AML-193 (cell line): ENCODE data around the gene SLC24A4.
A peak's percentile ranks its signal among the peaks of the same experiment; 100 is the strongest.

Source experiments
- DNase-seq, 2 experiments: peaks; one replicate each; lab custom pipeline; 2025; lab: John Stamatoyannopoulos, UW

SLC24A4 gene

GRCh38 chr14:92501891-92502351 is 179.0 kb downstream of the SLC24A4 start:
- no peak for DNase-seq

DNA sequence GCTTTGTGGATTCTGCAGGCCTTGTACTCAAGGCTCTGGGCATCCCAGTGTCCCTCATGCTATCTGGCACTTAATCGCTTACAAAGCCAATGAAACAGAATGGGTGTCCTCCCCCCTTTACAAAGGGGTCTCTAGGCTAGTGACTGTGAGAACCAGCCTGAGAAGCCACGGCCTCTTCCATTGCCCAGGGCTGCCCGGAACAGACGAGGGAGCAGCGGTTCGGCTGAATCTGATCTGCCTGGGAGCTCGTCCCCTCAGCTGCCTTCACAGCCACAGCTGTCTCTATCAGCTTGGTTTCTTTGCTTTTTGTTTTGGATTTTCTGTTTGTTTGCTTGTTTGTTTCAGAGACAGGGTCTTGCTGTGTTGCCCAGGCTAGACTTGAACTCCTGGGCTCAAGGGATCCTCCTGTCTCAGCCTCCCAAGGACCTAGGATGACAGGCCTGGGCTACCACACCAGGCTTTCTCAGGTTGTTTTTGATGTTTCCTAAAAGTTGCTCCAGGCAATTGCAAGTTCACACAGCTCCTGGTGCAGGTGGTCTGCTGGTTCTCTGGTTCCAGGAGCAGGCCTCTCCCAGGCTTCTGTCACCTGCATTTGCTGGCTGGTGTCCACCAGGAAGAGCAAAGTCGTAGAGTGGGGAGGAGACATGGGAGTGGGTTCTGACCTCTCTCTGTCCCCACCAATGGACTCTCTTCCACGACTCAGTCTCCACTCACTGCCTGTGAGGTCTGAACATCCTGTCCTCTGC is 179.7 kb downstream of the SLC24A4 start:
- no peak for DNase-seq

DNA sequence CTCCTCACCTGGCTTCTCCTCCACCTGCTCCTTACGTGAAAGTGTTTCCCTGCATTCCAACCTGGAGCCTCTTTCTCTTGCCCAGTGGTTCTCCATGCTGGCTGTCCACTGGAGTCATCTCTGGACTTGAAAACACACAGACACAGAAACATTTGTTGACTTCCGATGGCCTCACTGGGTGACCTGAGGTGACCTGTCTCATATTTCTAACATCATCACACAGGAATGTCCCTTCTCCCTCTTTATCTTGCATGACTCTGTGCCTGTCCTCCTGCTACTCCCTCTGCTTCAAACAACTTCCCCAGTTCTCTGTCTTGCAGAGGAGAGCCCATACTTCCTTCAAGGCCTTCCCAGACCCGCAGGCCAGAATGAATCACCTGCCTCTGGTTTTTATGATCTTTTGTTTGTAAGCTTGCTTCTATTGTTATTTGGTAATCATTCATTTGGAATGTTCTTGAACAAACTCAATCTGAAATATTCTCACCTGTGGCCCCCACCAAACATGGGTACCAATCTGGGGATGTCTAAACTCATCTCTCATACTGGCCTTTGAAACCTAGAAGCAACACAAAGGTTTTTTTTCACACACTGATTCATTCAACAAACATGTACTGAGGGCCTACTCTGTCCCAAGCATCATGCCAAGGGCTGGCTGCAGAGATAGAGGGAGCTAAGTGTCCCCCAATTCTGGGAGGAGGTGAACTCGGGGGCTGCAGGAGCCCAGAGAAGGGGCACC is 181.0 kb downstream of the SLC24A4 start:
- DNase-seq = no peak

DNA sequence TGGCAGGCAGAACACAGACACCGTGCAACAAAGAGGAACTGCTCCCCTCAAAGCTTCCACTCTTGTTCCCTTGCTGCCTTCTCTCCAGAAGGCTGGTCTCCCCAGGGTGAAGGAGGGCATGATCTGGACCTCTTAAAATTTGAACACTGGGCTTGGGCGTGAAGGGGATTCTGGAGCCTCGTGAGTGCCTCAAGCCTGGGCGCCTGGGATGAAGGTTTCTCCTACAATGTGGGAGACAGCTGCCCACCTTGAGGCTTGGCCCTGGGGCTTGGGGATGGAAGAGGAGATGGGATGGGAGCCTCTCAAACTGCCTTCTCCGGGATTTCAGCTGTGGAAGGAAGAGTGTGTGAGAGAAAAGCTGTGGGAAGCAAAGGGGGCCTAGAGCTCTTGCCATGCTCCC is 182.9 kb downstream of the SLC24A4 start:
- no peak for DNase-seq

DNA sequence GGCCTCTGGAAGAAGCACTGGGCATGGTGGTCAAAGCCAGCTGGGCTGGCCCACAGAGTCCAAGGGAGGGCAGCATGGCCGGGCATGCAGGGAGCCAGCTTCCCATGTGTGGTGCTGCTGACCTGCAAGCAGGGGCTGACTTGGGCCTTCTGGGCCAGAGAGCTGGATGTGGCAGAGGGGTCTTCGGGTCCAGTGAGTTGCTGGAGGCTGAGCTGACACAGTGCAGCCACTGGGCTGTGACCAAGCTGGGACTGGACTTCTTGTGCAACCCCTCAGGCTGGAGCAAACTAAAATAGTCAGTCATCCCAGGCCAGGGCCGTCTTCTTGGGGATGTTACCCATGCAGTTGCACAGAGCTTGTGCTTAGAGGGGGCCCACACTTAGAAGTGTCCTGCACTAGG is 183.3 kb downstream of the SLC24A4 start:
- DNase-seq = no peak

DNA sequence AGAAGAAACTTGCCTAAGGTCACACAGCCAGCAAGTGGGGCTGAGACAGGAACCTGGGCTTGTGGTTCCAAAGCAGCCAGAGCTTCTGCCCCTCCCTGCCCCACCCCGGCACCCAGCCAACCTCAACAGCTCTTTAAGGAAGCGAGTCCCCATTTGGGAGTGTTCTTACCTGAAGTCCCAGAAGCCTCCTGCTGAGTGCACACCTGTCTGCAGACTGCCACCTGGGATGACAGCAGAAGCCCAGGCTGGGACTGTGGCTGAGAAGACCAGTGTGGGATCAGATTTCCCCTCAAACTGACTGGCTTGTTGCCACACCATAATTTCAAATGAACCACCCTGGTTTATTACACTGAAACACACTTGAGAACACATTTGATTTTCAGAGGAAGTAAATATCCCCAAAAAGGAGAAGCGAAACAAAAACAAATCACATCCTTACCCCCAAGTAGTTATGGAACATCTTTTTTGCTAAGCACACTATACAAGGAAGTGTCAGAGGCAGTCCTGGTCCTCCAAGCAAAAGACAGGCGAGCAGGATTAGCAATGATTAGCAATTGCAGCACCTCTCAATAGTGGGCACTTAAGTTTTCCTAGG is 184.3 kb downstream of the SLC24A4 start:
- DNase-seq = no peak

DNA sequence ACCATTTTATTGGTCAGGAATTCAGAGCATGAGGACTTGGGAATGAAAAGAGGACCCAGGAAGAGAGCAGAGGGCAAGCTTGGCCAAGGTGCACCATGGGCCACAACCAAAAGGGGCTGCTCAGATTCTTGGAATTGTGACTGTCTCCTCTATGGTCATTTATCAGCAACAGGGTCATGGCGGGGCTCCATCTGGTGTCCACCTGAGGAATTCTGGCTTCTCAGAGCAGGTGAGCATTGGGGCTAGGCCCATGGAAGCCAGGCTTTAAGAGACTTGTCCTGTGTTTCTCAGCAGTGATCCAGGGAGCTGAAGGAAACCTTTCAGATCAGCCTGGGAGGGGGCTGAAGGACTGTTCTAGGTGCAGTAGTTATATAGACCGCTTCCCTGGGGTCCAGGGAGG is 188.0 kb downstream of the SLC24A4 start:
- DNase-seq = no peak

GRCh38 chr14:92511453-92512238 is 188.7 kb downstream of the SLC24A4 start:
- DNase-seq = no peak

DNA sequence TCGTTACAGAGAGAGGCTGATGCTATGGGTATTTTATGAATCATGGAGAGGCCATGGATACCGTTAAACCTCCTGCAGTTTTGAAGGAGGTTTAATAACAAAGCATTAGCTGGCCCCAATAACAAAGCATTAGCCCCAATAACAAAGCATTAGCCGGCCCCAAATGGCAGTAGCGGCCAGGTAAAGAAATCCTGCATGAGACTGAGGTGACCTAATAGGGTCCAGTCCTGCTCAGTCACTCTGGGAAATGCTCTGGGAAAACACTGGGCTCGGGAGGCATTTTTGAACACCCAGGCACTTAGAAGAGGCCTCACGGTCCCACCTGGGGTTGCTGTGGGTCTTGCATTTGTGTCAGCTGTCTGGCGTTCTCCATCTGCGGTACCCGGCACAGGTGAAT is 189.8 kb downstream of the SLC24A4 start:
- no peak for DNase-seq

DNA sequence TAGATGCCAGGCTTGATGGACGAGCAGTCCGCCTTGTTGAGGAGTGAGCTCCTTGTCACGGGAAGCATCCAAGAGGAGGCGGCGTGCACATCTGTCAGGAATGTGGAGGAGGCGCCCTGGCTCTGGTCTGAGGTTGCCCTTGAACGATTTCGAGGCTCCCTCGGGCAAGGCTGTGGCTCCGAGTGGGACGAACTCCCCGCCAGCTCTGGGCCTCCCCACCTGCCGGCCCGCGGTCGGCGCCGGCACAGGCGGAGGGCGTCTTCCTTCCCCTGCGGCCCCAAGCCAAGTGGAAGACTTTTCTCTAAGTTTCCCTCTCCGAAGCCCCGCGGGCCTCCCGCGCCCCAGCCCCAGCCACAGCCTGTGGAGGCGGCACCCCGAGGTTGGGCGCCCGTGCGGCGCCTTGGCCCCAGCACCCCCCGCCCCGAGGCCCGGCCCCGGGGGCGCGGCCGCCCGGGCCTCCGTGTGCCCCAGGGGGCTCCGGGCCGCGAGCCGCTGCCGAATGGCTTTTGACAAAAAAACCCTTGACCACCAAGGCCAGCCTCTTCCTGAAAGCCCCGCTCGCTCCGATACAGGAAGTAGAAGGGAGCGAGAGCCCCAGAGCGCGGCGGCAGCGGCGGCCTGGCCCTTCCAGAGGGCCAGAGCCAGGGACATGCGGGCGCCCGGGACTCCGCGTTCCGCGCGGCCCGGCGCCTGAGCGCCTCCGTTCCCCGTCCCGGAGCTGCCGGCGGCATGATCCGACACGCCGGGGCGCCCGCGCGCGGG is 190.4 kb downstream of the SLC24A4 start, which contains the start of gene RIN3:
RIN3 (plus strand) TSS at position 578 of the 762 bp plus-strand sequence; CDS start at position 730, 152 bp downstream.
- peak; percentile 4 to 14 for DNase-seq

DNA sequence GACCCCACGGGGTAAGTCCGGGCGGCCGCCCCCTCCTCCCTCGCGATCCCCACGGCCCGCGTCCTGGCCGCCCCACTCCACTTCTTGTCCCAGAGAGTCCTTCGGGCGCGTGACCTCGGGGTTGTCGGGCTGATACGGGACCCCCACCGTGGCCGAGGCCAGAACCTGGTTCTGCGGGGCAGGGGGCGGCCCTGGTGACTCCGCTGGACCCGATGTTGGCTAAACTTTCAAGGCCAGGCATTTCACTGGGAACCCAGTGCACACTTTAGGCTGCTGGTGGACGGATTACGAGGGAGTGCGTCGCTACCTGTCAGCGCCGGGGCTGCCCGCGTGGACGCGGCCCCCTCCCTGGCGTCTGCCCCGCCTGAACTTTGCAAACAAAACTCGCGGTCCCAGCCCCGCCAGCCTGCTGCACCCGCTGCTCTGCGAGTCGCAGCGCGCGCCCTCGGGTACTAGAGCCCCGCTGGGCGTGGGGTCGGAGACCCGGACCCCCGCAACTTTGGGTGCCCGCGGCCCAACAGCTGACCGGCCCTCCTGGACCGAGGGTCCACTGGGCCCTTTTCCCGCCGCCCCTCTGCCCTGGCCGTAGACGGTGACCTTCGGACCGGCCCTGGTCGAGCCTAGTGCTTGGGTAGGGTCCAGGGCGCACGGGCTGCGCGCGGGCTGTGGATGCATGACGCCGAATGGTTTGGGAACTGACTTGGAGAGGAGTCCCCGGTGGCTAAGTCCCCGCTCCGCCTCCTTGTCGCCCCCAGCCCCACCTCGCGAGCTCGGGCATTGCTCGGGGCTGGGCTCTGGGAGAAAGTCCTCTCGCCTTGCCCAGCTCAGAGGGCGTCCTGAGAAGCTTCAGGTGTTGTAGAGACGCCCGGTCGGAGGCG is 191.2 kb downstream of the SLC24A4 start:
- DNase-seq = no peak

DNA sequence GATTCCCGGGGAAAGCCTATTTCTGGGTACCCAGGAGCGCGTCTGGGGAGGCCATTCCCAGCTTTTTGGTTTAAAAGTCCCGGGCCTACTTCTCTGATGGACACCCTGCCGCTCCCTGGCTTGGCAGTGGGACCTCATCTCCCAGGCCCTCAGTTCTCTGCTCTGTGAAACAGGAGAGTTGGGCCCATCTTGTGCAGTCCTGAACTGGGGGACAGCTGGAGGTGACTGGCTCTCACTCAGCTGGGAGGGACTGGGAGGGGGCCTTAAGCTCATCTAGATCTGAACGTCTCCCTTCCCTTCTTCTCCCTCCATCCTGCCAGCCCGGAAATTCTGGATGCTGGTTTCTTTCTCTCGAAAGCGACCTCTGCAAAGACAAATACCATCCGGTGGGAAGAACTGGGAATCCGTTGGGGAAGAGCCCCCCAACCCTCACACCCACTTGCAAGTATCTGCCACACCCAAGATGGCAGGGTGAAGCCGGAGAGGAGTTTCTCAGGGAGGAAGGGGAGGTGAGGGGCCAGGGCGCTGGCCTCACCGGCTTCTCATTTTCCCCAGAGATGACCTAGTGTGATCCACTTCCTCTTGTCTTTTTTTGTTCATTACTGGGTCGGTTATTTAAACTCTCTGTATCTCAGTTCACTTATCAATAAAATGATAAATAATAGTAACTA is 192.0 kb downstream of the SLC24A4 start:
- DNase-seq = no peak

GRCh38 chr14:92515546-92516343 is 192.8 kb downstream of the SLC24A4 start:
- DNase-seq = no peak

- no peak for DNase-seq
These were observed 193.5 kb downstream of the SLC24A4 start for GRCh38 chr14:92516344-92516965.

GRCh38 chr14:92516966-92517506 is 194.1 kb downstream of the SLC24A4 start:
- no peak for DNase-seq

DNA sequence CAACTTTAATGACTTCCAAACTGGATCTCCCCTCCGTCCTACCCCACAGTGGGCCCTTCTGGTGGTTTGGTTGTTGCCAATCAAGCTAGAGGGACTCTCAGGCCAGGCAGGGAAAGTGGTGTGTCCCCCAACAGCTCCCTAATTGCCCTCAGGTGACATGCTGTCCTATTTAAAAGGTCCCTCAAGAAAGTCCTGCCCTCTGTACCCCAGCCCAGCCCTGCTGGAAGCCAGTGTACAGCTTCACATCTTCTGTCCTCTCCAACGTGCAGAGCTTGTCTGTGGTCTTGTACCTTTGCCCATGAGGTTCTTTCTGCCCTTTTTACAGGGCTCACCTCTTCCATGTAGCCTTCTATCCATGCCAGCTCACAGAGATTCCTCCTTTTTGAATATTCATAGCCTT is 194.8 kb downstream of the SLC24A4 start:
- DNase-seq = no peak

GRCh38 chr14:92519246-92520101 is 196.5 kb downstream of the SLC24A4 start:
- DNase-seq = no peak
